Stimulated activated CD8-positive, alpha-beta memory T cell treated with anti-CD3 and anti-CD28 coated beads, Interleukin-15, amount 100 ng/mL, for 24 hours (primary cell): ENCODE results near the gene GM2A.
A peak's percentile ranks its signal among the peaks of the same experiment; 100 is the strongest.

Source experiments
- DNase-seq: peaks from one replicate; pipeline ENCODE4 v3.0.0-alpha.2; 2020; ENCODE audit warnings: low read depth

The GM2A gene

GRCh38 chr5:151252762-151253604 is at the start of gene GM2A:
Gene GM2A, plus strand, starts transcription at chr5:151253185. Its CDS starts 32 bp downstream, at chr5:151253217.
- peak; percentile 96 for DNase-seq

- no peak for DNase-seq
Measured at GRCh38 chr5:151204051-151204450, 48.9 kb upstream of the GM2A start.

- DNase-seq, result no peak
Measured at GRCh38 chr5:151205411-151205810, 47.6 kb upstream of the GM2A start.

GRCh38 chr5:151208481-151208914 is 44.5 kb upstream of the GM2A start:
- DNase-seq, result no peak

- DNase-seq, result no peak
Measured at GRCh38 chr5:151212406-151212798, 40.6 kb upstream of the GM2A start.

GRCh38 chr5:151213803-151214613 is 39.0 kb upstream of the GM2A start:
- no peak for DNase-seq

GRCh38 chr5:151214614-151215545 is 38.1 kb upstream of the GM2A start:
- no peak for DNase-seq

- no peak for DNase-seq
Measured at GRCh38 chr5:151215546-151215880, 37.5 kb upstream of the GM2A start.

GRCh38 chr5:151216781-151217180 is 36.2 kb upstream of the GM2A start:
- no peak for DNase-seq

- no peak for DNase-seq
Measured at GRCh38 chr5:151218177-151218576, 34.8 kb upstream of the GM2A start.

- DNase-seq, result no peak
Measured at GRCh38 chr5:151219138-151219537, 33.8 kb upstream of the GM2A start.

- DNase-seq, result no peak
Measured at GRCh38 chr5:151219789-151220188, 33.2 kb upstream of the GM2A start.

GRCh38 chr5:151221574-151221973 is 31.4 kb upstream of the GM2A start:
- no peak for DNase-seq

- no peak for DNase-seq
Measured at GRCh38 chr5:151222054-151222789, 30.8 kb upstream of the GM2A start.

GRCh38 chr5:151222790-151223446 is 30.1 kb upstream of the GM2A start:
- DNase-seq, result no peak

- DNase-seq, result no peak
Measured at GRCh38 chr5:151223447-151224264, 29.3 kb upstream of the GM2A start, which contains the start of gene CCDC69. Gene CCDC69, minus strand, starts transcription at chr5:151224092. Its CDS starts 122 bp downstream, at chr5:151223970.

- DNase-seq, result no peak
Measured at GRCh38 chr5:151224372-151224771, 28.6 kb upstream of the GM2A start.

- DNase-seq, result no peak
Measured at GRCh38 chr5:151225071-151225470, 27.9 kb upstream of the GM2A start.

GRCh38 chr5:151225475-151225874 is 27.5 kb upstream of the GM2A start:
- no peak for DNase-seq

- no peak for DNase-seq
Measured at GRCh38 chr5:151227918-151228447, 25.0 kb upstream of the GM2A start.
